ENCODE measurements around the gene MYO3B. TPM values are rescaled to one million over a fixed set of nuclear protein-coding genes. Genes with fewer than 3 reads are reported as not detected.

The MYO3B gene
- total RNA-seq, 5 donors from 2014 or later (not counting 1 experiment from before 2014, with no cell fraction given) = 0.26 to 0.28 TPM; not detected in 3

DNA sequence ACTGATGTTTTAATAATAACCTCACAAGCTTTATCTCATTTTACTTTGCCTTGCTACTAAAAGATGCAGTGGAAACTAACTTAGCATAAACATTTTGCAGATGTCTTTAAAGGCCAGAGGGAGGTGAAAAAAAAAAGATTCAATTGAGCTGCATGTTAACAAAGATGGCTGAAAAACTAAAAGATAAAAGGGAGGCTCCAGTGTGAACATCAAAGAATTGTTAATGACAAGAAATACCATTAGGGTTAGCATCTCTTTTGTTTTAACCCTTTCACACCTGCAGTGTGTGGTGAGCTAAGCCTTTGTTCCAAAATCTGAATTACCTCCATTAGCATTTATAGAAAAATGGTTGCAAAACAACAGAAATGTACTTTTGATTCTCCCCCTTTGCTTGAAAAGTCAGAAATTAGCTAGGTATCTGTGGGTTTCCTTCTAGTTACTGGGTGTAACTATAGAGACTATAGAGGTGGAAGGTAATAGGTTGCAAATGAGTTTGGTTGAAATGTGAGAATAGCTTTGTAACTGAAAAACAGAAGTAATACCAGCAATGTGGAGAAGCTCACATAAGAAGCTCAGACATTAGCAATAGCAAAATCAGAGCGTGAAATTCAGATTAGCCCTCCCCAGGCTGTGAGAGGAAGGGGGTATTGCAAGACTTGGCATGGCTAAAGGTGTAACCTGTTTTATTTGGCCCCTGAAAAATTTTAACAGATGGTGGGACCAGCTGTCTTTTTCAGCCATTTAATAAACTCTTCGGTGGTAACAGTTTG is 502.4 kb downstream of the MYO3B start:
- ChIA-PET POLR2A (interaction anchor here in 1 of 2 donors (0.6 kb wide), 1 partner anchor 36 kb away, joined by 3 read pairs; no protein-coding TSS in a partner anchor), CTCF (interaction anchor here (0.5 to 0.7 kb wide), 2 partner anchors 24 to 165 kb away, joined by 4 to 9 read pairs; no protein-coding TSS in a partner anchor)
- Mint-ChIP-seq H3K27me3 (peaks cover 9 to 15% of the 10 kb centered on the region in 2 donors), H3K9me3 (no peaks in the 10 kb centered on the region), H3K4me1 (peaks cover 0 to 5% (median 0%) of the 10 kb centered on the region in 3 donors), H3K4me3 (no peak overlapping the region), H3K27ac (no peak overlapping the region), H3K36me3 (no peaks in the 10 kb centered on the region)
- WGBS (ENCODE audit: insufficient coverage) = no CpG with 5 or more reads among the region's 2 CpGs
- H3K4me3 ChIP-seq (ENCODE audit: control insufficient read depth in 1 of 2, extremely low read depth in 1 of 2, low read length in 1 of 2) = no peak overlapping the region
- H3K36me3 ChIP-seq (ENCODE audit: control insufficient read depth in 2 of 2, extremely low read depth in 1 of 2, insufficient read depth in 1 of 2, low read length in 1 of 2) = no peaks in the 10 kb centered on the region
- no peaks in the 10 kb centered on the region for H3K27me3 ChIP-seq (replicated peaks in 1 of 2; ENCODE audit: control insufficient read depth in 2 of 2, extremely low read depth in 1 of 2, insufficient read depth in 2 of 2, low read length in 1 of 2)
- peaks cover 0 to 3% of the 10 kb centered on the region in 2 experiments for H3K4me1 ChIP-seq (ENCODE audit: control insufficient read depth in 1 of 2, extremely low read depth in 1 of 2, insufficient read depth in 2 of 2, low read length in 2 of 2)
- H3K27ac ChIP-seq (ENCODE audit: low read length) = no peak overlapping the region
- ATAC-seq (replicated peaks in 1 of 4) (no peak), DNase-seq (no peak)
- no peaks in the 10 kb centered on the region for H3K9me3 ChIP-seq

DNA sequence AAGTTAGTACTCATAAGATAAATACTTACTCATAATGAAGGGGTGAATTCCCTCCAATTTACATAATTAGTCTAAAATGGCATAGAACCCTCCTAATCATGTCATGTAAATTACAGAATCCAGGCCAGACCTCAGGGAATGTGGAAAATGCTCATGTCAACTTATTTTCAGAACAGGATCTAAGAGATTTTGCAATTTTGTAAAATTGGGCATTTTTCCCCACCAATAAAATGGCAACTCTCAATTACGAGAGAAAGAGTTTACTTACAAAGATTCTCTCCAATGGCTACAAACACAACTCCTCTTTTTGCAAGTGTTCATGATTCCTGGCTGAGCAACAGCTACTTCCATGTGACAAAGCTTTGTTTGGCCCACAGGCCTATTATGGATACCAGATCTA is 503.4 kb downstream of the MYO3B start:
- ATAC-seq (replicated peaks in 1 of 4) (no peak), DNase-seq (no peak)
- Mint-ChIP-seq H3K27ac (no peak overlapping the region), H3K36me3 (no peaks in the 10 kb centered on the region), H3K27me3 (peaks cover 9 to 15% of the 10 kb centered on the region in 2 donors), H3K4me1 (peaks cover 0 to 5% (median 0%) of the 10 kb centered on the region in 3 donors), H3K4me3 (no peak overlapping the region), H3K9me3 (no peaks in the 10 kb centered on the region)
- H3K27me3 ChIP-seq (replicated peaks in 1 of 2; ENCODE audit: control insufficient read depth in 2 of 2, extremely low read depth in 1 of 2, insufficient read depth in 2 of 2, low read length in 1 of 2) = no peaks in the 10 kb centered on the region
- POLR2A ChIA-PET = no interaction called here
- H3K4me3 ChIP-seq (ENCODE audit: control insufficient read depth in 1 of 2, extremely low read depth in 1 of 2, low read length in 1 of 2) = no peak overlapping the region
- H3K4me1 ChIP-seq (ENCODE audit: control insufficient read depth in 1 of 2, extremely low read depth in 1 of 2, insufficient read depth in 2 of 2, low read length in 2 of 2) = peaks cover 0 to 3% of the 10 kb centered on the region in 2 experiments
- H3K9me3 ChIP-seq = no peaks in the 10 kb centered on the region
- CTCF ChIA-PET = no interaction called here
- WGBS (ENCODE audit: insufficient coverage) = no CpG with 5 or more reads among the region's 1 CpG
- H3K36me3 ChIP-seq (ENCODE audit: control insufficient read depth in 2 of 2, extremely low read depth in 1 of 2, insufficient read depth in 1 of 2, low read length in 1 of 2) = no peaks in the 10 kb centered on the region
- no peak overlapping the region for H3K27ac ChIP-seq (ENCODE audit: low read length)

DNA sequence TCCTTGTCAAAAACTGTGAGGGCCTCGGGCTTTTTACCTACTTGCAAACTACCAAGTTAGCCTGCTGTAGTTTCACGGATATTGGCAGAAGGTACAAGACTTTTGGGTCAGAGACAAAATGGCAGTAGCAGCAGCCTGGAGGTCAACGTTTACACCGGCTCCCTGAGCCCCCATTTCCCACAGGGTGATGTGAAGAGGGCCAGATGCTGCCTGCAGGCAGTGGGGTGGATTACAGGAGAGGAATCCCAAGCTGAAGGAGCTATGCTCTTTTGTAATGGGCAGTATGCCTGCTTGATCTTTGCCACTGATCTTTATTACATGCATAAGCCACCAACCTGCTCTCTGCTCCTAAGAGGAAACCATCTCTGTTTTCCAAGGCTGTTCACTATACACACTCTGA is 507.6 kb downstream of the MYO3B start:
- Mint-ChIP-seq H3K4me1 (no peaks in the 10 kb centered on the region), H3K4me3 (no peak overlapping the region), H3K9me3 (no peaks in the 10 kb centered on the region), H3K36me3 (no peaks in the 10 kb centered on the region), H3K27me3 (peaks cover 9 to 13% of the 10 kb centered on the region in 2 donors), H3K27ac (no peak overlapping the region)
- ChIA-PET CTCF (no interaction called here), POLR2A (no interaction called here)
- ATAC-seq (replicated peaks in 1 of 4) = no peak
- Histone ChIP-seq H3K4me3 (ENCODE audit: control insufficient read depth in 1 of 2, extremely low read depth in 1 of 2, low read length in 1 of 2) (no peak overlapping the region), H3K36me3 (ENCODE audit: control insufficient read depth in 2 of 2, extremely low read depth in 1 of 2, insufficient read depth in 1 of 2, low read length in 1 of 2) (no peaks in the 10 kb centered on the region), H3K27ac (ENCODE audit: low read length) (no peak overlapping the region), H3K4me1 (ENCODE audit: control insufficient read depth in 1 of 2, extremely low read depth in 1 of 2, insufficient read depth in 2 of 2, low read length in 2 of 2) (no peaks in the 10 kb centered on the region), H3K27me3 (replicated peaks in 1 of 2; ENCODE audit: control insufficient read depth in 2 of 2, extremely low read depth in 1 of 2, insufficient read depth in 2 of 2, low read length in 1 of 2) (no peaks in the 10 kb centered on the region), H3K9me3 (no peaks in the 10 kb centered on the region)
- no peak for DNase-seq
- no CpG with 5 or more reads among the region's 4 CpGs for WGBS (ENCODE audit: insufficient coverage)

DNA sequence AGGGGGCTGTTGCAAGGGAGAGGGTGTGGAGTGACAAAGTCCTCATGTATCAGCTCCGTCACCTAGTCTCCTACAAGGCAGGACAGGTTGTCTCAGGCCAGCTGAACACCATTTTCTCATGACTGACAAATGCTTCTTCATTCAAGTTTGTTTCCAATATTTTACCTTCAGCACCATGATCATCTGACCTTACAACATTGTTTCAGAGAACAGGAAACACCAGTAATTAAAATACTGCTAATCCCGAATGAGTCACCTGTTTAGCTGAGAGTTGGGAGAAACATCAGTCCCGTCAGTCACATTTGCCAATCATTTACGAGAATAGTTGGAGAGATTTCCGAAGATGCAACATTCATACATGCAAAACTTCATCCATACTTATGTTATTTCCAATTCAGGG is 511.5 kb downstream of the MYO3B start:
- H3K4me3 Mint-ChIP-seq = no peak overlapping the region
- POLR2A ChIA-PET = interaction anchor here in 1 of 2 donors (0.7 kb wide), 1 partner anchor 33 kb away, joined by 9 read pairs; no protein-coding TSS in a partner anchor
- Histone ChIP-seq H3K4me3 (ENCODE audit: control insufficient read depth in 1 of 2, extremely low read depth in 1 of 2, low read length in 1 of 2) (no peak overlapping the region), H3K9me3 (no peaks in the 10 kb centered on the region), H3K4me1 (ENCODE audit: control insufficient read depth in 1 of 2, extremely low read depth in 1 of 2, insufficient read depth in 2 of 2, low read length in 2 of 2) (no peaks in the 10 kb centered on the region), H3K27me3 (replicated peaks in 1 of 2; ENCODE audit: control insufficient read depth in 2 of 2, extremely low read depth in 1 of 2, insufficient read depth in 2 of 2, low read length in 1 of 2) (peaks cover 0 to 5% of the 10 kb centered on the region in 2 experiments), H3K27ac (ENCODE audit: low read length) (no peak overlapping the region), H3K36me3 (ENCODE audit: control insufficient read depth in 2 of 2, extremely low read depth in 1 of 2, insufficient read depth in 1 of 2, low read length in 1 of 2) (no peaks in the 10 kb centered on the region)
- DNase-seq (no peak), ATAC-seq (replicated peaks in 1 of 4) (no peak)
- CTCF ChIA-PET = interaction anchor here in 1 of 2 donors (0.6 kb wide), 1 partner anchor 146 kb away, joined by 3 read pairs; no protein-coding TSS in a partner anchor
- WGBS (ENCODE audit: insufficient coverage) = no CpG with 5 or more reads among the region's 5 CpGs
- no peak overlapping the region for H3K27ac Mint-ChIP-seq
- H3K27me3 Mint-ChIP-seq = peaks cover 3 to 4% of the 10 kb centered on the region in 2 donors
- H3K4me1 Mint-ChIP-seq = no peaks in the 10 kb centered on the region
- H3K36me3 Mint-ChIP-seq = no peaks in the 10 kb centered on the region
- no peaks in the 10 kb centered on the region for H3K9me3 Mint-ChIP-seq

DNA sequence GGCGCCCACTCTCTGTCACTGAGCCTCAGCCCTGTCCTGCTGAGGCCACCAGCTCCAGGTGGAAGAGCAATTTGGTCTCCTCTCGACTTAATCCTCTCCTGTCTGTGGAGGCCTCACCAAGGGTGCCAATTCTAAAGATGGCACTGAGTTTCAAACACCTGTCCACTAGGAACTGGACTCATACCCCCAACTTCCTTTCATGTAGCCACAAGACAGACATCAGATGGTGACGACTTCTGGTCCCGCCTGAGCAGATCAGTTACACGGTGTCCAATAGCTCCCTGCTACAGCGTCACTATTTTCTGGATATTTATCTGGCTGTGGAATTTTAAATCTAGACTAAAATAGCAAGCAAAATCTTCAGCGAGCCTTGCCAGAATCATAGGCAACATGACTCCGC is 512.7 kb downstream of the MYO3B start:
- no peaks in the 10 kb centered on the region for H3K36me3 Mint-ChIP-seq
- H3K27me3 Mint-ChIP-seq = peaks cover 0 to 4% of the 10 kb centered on the region in 2 donors
- ATAC-seq (replicated peaks in 1 of 4) = no peak
- DNase-seq = no peak
- no peak overlapping the region for H3K27ac Mint-ChIP-seq
- CTCF ChIA-PET = no interaction called here
- Histone ChIP-seq H3K27ac (ENCODE audit: low read length) (no peak overlapping the region), H3K27me3 (replicated peaks in 1 of 2; ENCODE audit: control insufficient read depth in 2 of 2, extremely low read depth in 1 of 2, insufficient read depth in 2 of 2, low read length in 1 of 2) (peaks cover 0 to 8% of the 10 kb centered on the region in 2 experiments), H3K4me3 (ENCODE audit: control insufficient read depth in 1 of 2, extremely low read depth in 1 of 2, low read length in 1 of 2) (no peak overlapping the region), H3K9me3 (no peaks in the 10 kb centered on the region), H3K36me3 (ENCODE audit: control insufficient read depth in 2 of 2, extremely low read depth in 1 of 2, insufficient read depth in 1 of 2, low read length in 1 of 2) (no peaks in the 10 kb centered on the region), H3K4me1 (ENCODE audit: control insufficient read depth in 1 of 2, extremely low read depth in 1 of 2, insufficient read depth in 2 of 2, low read length in 2 of 2) (no peaks in the 10 kb centered on the region)
- H3K4me3 Mint-ChIP-seq = no peak overlapping the region
- H3K9me3 Mint-ChIP-seq = no peaks in the 10 kb centered on the region
- WGBS (ENCODE audit: insufficient coverage) = 49% methylated on average over 2 of the region's 8 CpGs
- POLR2A ChIA-PET = no interaction called here
- no peaks in the 10 kb centered on the region for H3K4me1 Mint-ChIP-seq

DNA sequence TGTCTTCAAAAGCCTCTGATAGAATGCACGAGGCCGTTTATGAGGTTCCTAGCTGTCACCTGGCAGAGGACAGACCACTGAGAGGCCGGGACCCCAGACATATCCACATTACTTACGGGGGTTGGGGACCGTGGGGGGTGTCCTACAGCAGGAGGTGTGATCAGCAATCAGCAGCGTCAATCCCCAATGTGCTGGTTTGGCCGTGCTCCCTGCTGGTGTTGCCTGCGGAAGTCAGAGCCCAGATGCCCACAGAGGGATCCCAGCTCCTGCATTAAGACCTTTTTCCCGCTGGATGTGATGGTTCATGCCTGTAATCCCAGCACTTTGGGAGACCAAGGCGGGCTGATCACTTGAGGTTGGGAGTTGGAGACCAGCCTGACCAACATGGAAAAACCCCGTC is 516.4 kb downstream of the MYO3B start:
- ChIA-PET POLR2A (no interaction called here), CTCF (interaction anchor here in 1 of 2 donors (0.7 kb wide), 1 partner anchor 32 kb away, joined by 3 read pairs; no protein-coding TSS in a partner anchor)
- no peak overlapping the region for H3K27ac Mint-ChIP-seq

More for the DNA sequence above, 516.4 kb downstream of the MYO3B start:
- Histone ChIP-seq H3K4me3 (ENCODE audit: control insufficient read depth in 1 of 2, extremely low read depth in 1 of 2, low read length in 1 of 2) (no peak overlapping the region), H3K9me3 (no peaks in the 10 kb centered on the region), H3K27ac (ENCODE audit: low read length) (no peak overlapping the region), H3K36me3 (ENCODE audit: control insufficient read depth in 2 of 2, extremely low read depth in 1 of 2, insufficient read depth in 1 of 2, low read length in 1 of 2) (no peaks in the 10 kb centered on the region), H3K27me3 (replicated peaks in 1 of 2; ENCODE audit: control insufficient read depth in 2 of 2, extremely low read depth in 1 of 2, insufficient read depth in 2 of 2, low read length in 1 of 2) (peaks cover 0 to 18% of the 10 kb centered on the region in 2 experiments), H3K4me1 (ENCODE audit: control insufficient read depth in 1 of 2, extremely low read depth in 1 of 2, insufficient read depth in 2 of 2, low read length in 2 of 2) (no peaks in the 10 kb centered on the region)
- H3K4me1 Mint-ChIP-seq = no peaks in the 10 kb centered on the region
- H3K4me3 Mint-ChIP-seq = no peak overlapping the region
- WGBS (ENCODE audit: insufficient coverage) = 69% methylated on average over 7 of the region's 11 CpGs
- peaks cover 13 to 14% of the 10 kb centered on the region in 2 donors for H3K27me3 Mint-ChIP-seq
- no peak for DNase-seq
- no peaks in the 10 kb centered on the region for H3K36me3 Mint-ChIP-seq
- H3K9me3 Mint-ChIP-seq = no peaks in the 10 kb centered on the region
- ATAC-seq (replicated peaks in 1 of 4) = no peak
